Keratinocyte (primary cell): Measurements from ENCODE around the gene CUTA. TPM values are rescaled to one million over a fixed set of nuclear protein-coding genes. Genes with fewer than 3 reads are reported as not detected.

ENCODE experiments used
- DNase-seq: peaks from one replicate; pipeline ENCODE4 v3.0.0-alpha.2; 2011; ENCODE audit warnings: low read depth, missing footprints, low spot score
- FAIRE-seq: peaks from 2 replicates; lab custom pipeline; 2011; peaks lifted over from hg19 to GRCh38; lab: Jason Lieb, UNC
- H2AFZ ChIP-seq: 2 replicates; pipeline ENCODE4 v1.6.0; 2012; ENCODE audit warnings: low read length, control low read depth, inconsistent platforms; ENCODE audit not compliant: control insufficient read depth
- H3K27ac ChIP-seq: 2 replicates; pipeline ENCODE4 v1.5.1; 2011; ENCODE audit warnings: low read length; ENCODE audit not compliant: control insufficient read depth, insufficient read depth
- H3K27me3 ChIP-seq: 3 replicates; pipeline ENCODE4 v1.6.0; 2011; ENCODE audit warnings: low read length; ENCODE audit not compliant: control insufficient read depth, insufficient read depth; ENCODE audit errors: extremely low read depth
- H3K36me3 ChIP-seq, 2 experiments: 2 replicates in 1 of 2; 3 replicates in 1 of 2; pipeline ENCODE4 v1.5.1; 2011; ENCODE audit warnings: low read length in 2 of 2, mild to moderate bottlenecking in 1 of 2; ENCODE audit not compliant: control insufficient read depth in 2 of 2, insufficient read depth in 2 of 2; ENCODE audit errors: extremely low read depth in 1 of 2
- H3K4me1 ChIP-seq: 3 replicates; pipeline ENCODE4 v1.5.1; 2011; ENCODE audit warnings: low read length; ENCODE audit not compliant: control insufficient read depth, insufficient read depth; ENCODE audit errors: extremely low read depth
- H3K4me2 ChIP-seq: 3 replicates; pipeline ENCODE4 v1.6.0; 2011; ENCODE audit warnings: low read depth, low read length; ENCODE audit not compliant: control insufficient read depth, insufficient read depth; ENCODE audit errors: extremely low read depth
- H3K4me3 ChIP-seq, 3 experiments: fragments of 200-600 bp in 1 of 3; sonication (generic) in 1 of 3; 2 replicates in 2 of 3; 3 replicates in 1 of 3; pipeline ENCODE4 v1.5.1; 2011 to 2016; ENCODE audit warnings: low read length in 3 of 3, mild to moderate bottlenecking in 3 of 3, control low read depth in 2 of 3, inconsistent platforms in 1 of 3, low read depth in 1 of 3, mixed read lengths in 1 of 3, mixed run types in 1 of 3, moderate library complexity in 1 of 3; ENCODE audit not compliant: control insufficient read depth in 2 of 3, insufficient read depth in 2 of 3; ENCODE audit errors: extremely low read depth in 1 of 3
- H3K79me2 ChIP-seq: 2 replicates; pipeline ENCODE4 v1.6.0; 2012; ENCODE audit warnings: low read length; ENCODE audit not compliant: control insufficient read depth, insufficient read depth
- H3K9ac ChIP-seq: 3 replicates; pipeline ENCODE4 v1.6.0; 2011; ENCODE audit warnings: low read length; ENCODE audit not compliant: control insufficient read depth, insufficient read depth; ENCODE audit errors: extremely low read depth
- H3K9me1 ChIP-seq: 3 replicates; pipeline ENCODE4 v1.6.0; 2011; ENCODE audit warnings: low read length; ENCODE audit not compliant: control insufficient read depth, insufficient read depth; ENCODE audit errors: extremely low read depth
- H3K9me3 ChIP-seq: 2 replicates; pipeline ENCODE4 v1.5.1; 2012; ENCODE audit warnings: low read depth, low read length; ENCODE audit not compliant: control insufficient read depth
- H4K20me1 ChIP-seq: 3 replicates; pipeline ENCODE4 v1.6.0; 2011; ENCODE audit warnings: low read length; ENCODE audit not compliant: control insufficient read depth, insufficient read depth; ENCODE audit errors: extremely low read depth
- CTCF ChIP-seq, 3 experiments: IDR thresholded peaks in 1 of 3; conservative IDR thresholded peaks in 1 of 3; optimal IDR thresholded peaks in 1 of 3; 2 replicates in 2 of 3; 3 replicates in 1 of 3; pipeline versions ENCODE3 to v1.5.1; 2011; ENCODE audit warnings: low read length in 3 of 3, mild to moderate bottlenecking in 3 of 3, moderate library complexity in 2 of 3, control low read depth in 1 of 3, inconsistent platforms in 1 of 3; ENCODE audit not compliant: insufficient read depth in 2 of 3; ENCODE audit errors: extremely low read depth in 1 of 3
- EZH2 ChIP-seq: IDR thresholded peaks from one replicate; pipeline ENCODE4 v1.6.1; 2012; ENCODE audit warnings: inconsistent platforms, mild to moderate bottlenecking, low read length, moderate library complexity
- dilution Hi-C: fragments of 300-500 bp; cut with MboI; formaldehyde crosslinking; loops from one replicate; pipeline ENCODE4 v1.7.0; 2020; ENCODE audit warnings: low sequenced_read_pairs; ENCODE audit not compliant: extremely low pct_ligation_motif_present
- polyA plus RNA-seq, 5 experiments: library from polyadenylated mRNA; depleted of rRNA in 3 of 5; stranded (reverse) in 3 of 5; stranded (forward) in 1 of 5; unstranded in 1 of 5; fragments of >200 nt; gene quantifications; 1 replicate in 1 of 5; 2 replicates in 3 of 5; 3 replicates in 1 of 5; pipeline versions ENCODE4 v1.2.1 to v1.2.3, GENCODE V29; 2011 to 2012; ENCODE audit warnings: missing spikeins in 2 of 5, low read depth in 1 of 5, low replicate concordance in 1 of 5

CUTA gene
- polyA plus RNA-seq, 1 donor (not counting 4 experiments of a cell fraction or from before 2014, with no cell fraction given) = 178 TPM

- dilution Hi-C loops = no loop called here
- Histone ChIP-seq H3K9ac (peak overlapping the region; percentile 60), H3K79me2 (peaks cover 6% of the 10 kb centered on the region), H3K9me1 (no peaks in the 10 kb centered on the region), H3K4me2 (peak overlapping the region; percentile 81), H2AFZ (peak overlapping the region; percentile 69), H3K27me3 (no peaks in the 10 kb centered on the region), H3K4me3 (peak overlapping the region; percentile 46 to 65 (median 51)), H4K20me1 (no peaks in the 10 kb centered on the region), H3K27ac (peak overlapping the region; percentile 52), H3K9me3 (no peaks in the 10 kb centered on the region), H3K36me3 (no peaks in the 10 kb centered on the region), H3K4me1 (peaks cover 47% of the 10 kb centered on the region)
- FAIRE-seq = no peak
- TF ChIP-seq EZH2 (no peak), CTCF (optimal IDR thresholded peaks at IDR 0.05 in 1 of 3, IDR thresholded peaks at IDR 0.05 in 1 of 3, conservative IDR thresholded peaks at IDR 0.05 in 1 of 3; ENCODE audit: extremely low read depth in 1 of 3, insufficient read depth in 2 of 3, low read length in 3 of 3) (peak; percentile 35 to 58 (median 44))
- DNase-seq = peak; percentile 58
These were observed 10.5 kb upstream of the CUTA start for GRCh38 chr6:33428224-33428965.

- Histone ChIP-seq H3K4me2 (peak overlapping the region; percentile 89), H3K9ac (peak overlapping the region; percentile 54), H3K4me1 (peaks cover 47% of the 10 kb centered on the region), H3K27ac (no peak overlapping the region), H3K9me1 (no peaks in the 10 kb centered on the region), H2AFZ (peak overlapping the region; percentile 47), H3K79me2 (peaks cover 6% of the 10 kb centered on the region), H3K9me3 (no peaks in the 10 kb centered on the region), H4K20me1 (no peaks in the 10 kb centered on the region), H3K4me3 (peak overlapping the region; percentile 46 to 66 (median 59)), H3K36me3 (no peaks in the 10 kb centered on the region), H3K27me3 (no peaks in the 10 kb centered on the region)
- TF ChIP-seq CTCF (optimal IDR thresholded peaks at IDR 0.05 in 1 of 3, IDR thresholded peaks at IDR 0.05 in 1 of 3, conservative IDR thresholded peaks at IDR 0.05 in 1 of 3; ENCODE audit: extremely low read depth in 1 of 3, insufficient read depth in 2 of 3, low read length in 3 of 3) (peak in 1 of 3 experiments; percentile 10), EZH2 (no peak)
- FAIRE-seq = no peak
- dilution Hi-C loops = no loop called here
- DNase-seq = no peak
These were observed 9.8 kb upstream of the CUTA start for GRCh38 chr6:33427585-33428223.
